Hepatocyte (in vitro differentiated cells): ENCODE measurements around the gene SFMBT2.

Experiments used
- CTCF ChIP-seq: fragments of 200-600 bp; sonication (generic); IDR thresholded peaks from 2 replicates; pipeline ENCODE4 v1.5.1; 2016; ENCODE audit warnings: antibody characterized with exemption, mild to moderate bottlenecking; ENCODE audit not compliant: poor library complexity
- EZH2phosphoT487 ChIP-seq: fragments of 200-600 bp; sonication (generic); IDR thresholded peaks from one replicate; pipeline ENCODE4 v1.6.1; 2018; ENCODE audit warnings: antibody characterized with exemption, mild to moderate bottlenecking, low read depth, moderate library complexity; ENCODE audit not compliant: unreplicated experiment, severe bottlenecking

- TF ChIP-seq CTCF (no peak), EZH2phosphoT487 (no peak)
Measured at GRCh38 chr10:7439696-7440095, 28.9 kb upstream of the SFMBT2 start.
